ENCODE results near the gene HEXIM2. TPM values are rescaled to one million over a fixed set of nuclear protein-coding genes. Genes with fewer than 3 reads are reported as not detected.

The HEXIM2 gene
- total RNA-seq, 1 donor from 2014 or later = 5.8 TPM

DNA sequence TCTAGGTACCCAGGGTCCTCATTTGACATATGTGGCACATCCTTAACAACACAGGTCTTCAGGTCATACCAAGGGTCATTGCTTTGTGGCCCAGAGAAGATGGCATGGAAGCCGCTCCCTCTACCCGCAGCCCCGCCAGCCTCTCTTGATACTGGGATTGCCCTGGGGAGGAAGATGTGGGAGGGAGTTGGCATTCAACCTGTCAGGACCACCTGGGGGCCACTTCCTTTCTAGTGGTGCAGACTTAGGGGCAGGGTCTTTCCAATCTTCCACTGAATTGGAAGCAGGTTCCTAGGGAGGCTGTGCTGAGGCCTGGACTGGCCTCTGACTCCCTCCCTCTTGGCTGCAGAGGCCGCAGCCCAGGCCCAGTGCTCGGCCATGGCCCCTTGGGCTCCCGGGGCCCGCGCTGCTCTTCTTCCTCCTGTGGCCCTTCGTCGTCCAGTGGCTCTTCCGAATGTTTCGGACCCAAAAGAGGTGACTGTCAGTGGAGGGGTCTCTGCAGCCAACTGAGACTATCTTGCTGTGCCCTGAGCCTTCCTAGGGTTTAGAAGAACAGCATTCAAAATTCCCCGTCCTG, 18.5 kb upstream of the HEXIM2 start:
- intact Hi-C loops (cut with micrococcal nuclease) = no loop called here

DNA sequence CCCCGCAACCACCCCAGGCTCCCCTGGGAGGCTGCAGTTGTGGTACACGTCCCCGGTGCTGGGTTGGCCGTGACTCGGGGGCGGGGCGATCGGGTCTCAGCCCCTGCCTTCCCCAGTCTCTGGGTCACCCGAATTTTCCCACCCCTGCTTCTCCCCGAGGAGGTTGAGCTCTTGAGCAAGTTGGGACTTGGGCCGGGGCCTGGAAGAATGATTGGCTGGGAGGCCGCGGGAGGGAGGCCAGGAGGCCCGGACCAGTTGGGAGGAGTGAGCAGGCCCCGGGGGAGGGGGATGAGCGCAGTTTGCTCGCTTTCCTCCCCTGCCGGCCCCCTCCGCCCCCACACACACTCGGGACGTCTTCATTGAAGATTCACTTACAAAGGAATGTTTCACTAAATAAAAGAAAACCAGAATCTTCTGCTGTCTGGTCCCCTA, 17.9 kb upstream of the HEXIM2 start:
- intact Hi-C loops (cut with micrococcal nuclease) = no loop called here

DNA sequence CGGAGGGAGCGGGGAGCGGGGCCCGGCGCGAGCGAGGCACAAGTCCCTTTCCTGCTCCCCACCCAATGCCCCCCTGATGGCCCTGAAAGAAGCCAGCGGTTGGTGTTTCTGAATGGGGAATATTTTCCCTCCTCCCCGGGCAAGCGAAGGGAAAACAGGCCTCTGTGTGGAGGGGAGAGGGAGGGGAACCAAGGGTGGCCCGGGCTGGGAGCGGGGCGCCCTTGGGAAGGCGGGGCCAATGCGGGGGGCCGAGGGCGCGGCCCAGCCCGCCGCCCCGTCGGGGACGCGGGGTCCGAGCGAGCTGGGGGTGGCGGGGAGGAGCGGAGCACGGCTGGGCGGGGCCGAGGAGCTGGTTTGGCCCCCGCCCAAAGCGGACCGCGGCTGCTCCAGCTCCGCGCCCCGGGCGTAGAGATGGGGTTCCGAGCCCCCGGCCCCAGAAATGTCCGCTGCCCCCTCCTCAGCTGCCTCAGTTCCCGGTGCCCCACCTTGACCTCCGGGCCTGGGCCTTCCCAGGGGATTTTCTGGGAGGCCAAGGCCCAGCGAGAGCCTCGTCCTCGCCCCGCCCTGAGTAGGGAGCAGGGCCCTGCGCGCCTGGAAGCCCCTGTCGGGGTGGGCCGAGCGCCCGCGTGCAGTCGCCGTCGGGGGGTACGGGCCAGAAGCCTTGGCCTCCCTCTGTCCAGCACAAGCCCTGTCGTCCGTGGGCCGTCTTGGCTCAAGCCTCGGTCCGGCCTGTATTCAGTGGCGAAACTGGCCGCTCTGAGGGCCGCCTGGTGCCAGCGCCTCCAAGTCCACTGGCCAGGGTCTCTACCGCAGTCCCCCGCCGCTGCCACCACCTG, 17.3 kb upstream of the HEXIM2 start:
- intact Hi-C loops (cut with micrococcal nuclease) = loop anchor here (5.0 kb wide), 1 partner anchor 103 kb away; no protein-coding TSS in a partner anchor

DNA sequence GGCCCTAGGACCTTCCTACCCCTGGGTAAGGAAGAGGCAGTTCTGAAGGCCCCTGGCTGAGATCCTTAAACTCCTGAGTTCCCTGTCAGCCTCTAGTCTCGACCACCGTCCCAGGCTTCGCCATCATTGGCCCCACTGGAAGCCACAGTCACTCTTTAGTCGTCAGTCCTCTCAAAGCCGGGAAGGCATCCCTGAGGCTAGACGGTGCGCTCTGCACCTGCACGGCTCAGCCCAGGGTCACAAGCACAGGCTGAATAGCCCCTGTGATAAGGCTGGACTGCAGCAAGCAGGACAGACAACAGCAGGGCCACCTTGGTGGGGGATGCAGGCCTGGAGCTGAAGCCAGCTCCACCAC, 16.7 kb upstream of the HEXIM2 start:
- intact Hi-C loops (cut with micrococcal nuclease) = loop anchor here (5.0 kb wide), 1 partner anchor 102 kb away; no protein-coding TSS in a partner anchor

DNA sequence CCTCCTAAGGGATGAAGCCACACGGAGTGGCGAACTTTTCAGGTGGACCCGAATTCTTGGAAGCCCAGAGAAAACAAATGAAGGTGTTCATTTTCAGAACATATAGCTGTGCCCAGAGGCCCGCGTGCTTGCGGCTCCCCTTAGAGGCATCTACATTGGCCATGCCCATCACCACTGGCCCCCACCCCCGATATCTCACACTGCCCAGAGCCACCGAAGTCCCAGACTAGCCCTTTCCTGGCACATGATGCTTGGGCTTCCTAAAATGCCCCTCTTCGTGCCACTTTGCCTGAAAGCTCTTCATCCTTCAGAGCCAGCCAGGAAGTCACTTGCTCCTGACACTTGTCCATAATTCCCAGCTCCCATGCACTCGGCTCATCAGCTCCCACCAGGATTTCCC, 15.5 kb upstream of the HEXIM2 start:
- intact Hi-C loops (cut with micrococcal nuclease) = loop anchor here (5.0 kb wide), 1 partner anchor 101 kb away; no protein-coding TSS in a partner anchor

DNA sequence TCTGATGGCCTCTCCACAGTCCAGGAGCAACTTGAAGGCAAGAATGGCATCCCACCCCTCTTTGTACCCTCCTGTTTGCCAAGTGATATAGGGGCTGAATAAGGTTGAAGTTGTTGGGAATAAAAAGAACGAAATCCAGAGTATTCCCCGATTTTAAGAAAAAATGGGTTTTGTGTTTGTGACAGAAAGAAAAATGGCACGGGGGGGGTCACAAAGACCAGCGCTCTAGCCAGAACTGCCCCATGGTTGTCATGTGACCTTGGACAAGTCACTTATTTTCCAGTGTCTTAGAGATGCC, 15.1 kb upstream of the HEXIM2 start:
- intact Hi-C loops (cut with micrococcal nuclease) = loop anchor here (5.0 kb wide), 1 partner anchor 101 kb away; no protein-coding TSS in a partner anchor

DNA sequence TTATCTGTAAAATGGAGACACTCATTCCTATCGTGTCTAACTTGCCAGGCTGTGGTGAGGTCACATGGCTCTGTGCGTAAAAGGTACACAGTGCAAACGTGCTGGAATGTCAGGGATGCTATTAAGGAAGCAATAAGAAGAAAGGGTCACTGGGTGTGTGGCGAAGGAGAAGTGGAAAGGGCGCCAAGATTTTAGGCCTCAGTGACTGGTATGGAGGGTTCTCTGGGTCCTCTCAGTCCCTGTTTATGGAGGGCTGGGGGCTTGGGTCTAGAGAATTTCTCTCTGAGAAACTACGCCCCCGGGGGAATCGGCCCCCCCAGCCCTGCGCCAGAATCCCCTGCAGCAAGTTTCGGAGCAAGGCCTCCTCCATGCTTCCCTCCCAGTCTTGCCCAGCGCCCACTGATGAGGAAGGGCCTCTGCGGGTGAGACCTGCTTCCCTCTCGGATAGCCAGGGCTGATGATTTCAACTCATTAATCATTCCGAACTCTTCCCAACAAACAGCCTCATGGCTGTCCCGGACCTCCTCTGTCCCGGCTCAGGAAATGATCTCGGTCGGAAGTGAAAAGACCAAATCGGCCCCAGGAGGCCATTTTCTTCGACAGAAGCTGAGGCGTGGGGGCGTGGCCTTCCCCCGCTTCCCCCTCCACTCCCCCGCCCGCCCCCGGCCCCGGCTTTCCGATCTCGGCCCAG, 14.6 kb upstream of the HEXIM2 start:
- intact Hi-C loops (cut with micrococcal nuclease) = loop anchor here (5.0 kb wide), 1 partner anchor 100 kb away; no protein-coding TSS in a partner anchor

DNA sequence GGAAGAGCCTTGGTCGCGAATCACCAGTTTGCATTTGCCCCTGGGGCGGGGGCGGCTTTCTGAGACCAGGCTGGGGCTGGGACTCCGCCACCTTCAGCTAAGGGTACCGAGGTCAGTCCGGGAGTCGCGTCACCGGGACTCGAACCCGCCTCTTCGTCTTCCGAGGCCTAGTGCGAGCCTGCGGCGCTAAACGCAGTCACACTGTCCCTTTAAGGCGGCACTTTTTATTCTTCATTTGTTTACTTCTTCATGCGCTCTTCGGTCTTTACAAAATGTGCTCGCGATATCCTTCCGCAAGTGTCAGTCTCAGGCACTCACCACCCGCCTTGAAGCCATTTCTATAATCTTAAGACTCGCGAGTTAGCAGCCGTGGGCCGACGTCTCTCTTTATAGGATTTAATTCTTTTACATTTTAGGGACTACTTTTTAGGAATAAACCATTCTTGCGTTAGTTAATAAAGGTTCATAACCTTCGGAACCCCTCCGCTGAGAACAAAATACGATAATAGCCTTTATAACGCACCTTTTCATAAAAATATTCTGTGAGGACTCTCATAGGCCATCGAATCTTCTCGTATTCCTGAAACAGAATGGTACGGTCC, 14.0 kb upstream of the HEXIM2 start:
- intact Hi-C loops (cut with micrococcal nuclease) = loop anchor here (1.0 to 5.0 kb wide), 7 partner anchors 12 to 170 kb away; partner anchors contain the start of genes ACBD4, HEXIM2, MAP3K14 and NMT1

DNA sequence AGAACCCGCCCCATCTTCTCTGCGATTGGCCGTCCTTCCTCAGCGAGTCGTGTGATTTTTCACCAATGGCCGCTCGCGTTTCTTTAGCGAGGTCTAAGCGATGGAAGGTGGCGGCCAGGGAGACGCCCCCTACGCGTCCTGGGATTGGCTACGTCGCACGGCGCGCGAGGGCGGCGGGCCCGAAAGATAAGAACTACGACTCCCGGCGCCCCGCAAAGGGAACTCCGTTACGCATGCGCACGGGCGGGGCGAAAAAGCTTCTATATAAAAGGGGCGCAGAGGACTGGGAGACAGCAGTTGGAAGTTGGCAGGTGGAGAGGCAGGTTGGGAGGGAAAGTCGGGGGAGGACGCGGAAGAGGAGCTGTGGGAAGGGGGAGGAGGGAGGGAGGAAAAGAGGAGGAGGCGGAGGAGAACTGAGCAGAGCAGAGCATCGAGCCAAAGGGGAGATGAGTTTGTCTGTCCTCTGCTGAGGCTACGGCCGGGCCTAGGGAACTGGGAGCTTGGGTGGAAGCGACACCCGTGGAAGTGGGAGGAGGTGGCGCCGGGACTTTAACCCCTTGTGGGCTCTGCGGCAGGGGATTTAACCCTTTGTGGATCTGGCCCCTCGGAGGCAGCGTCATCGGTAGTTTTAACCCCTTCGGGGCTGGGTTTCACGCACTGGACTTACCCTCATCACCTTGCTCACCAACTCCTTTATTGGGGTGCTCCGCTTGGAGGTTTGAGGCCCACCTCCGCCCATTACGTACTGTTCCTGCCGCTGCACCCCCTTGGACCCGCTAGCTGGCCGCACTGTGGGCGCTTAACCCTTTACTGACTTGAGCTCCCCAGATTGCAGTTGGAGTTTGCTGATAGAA, 13.3 kb upstream of the HEXIM2 start, which contains the start of gene HEXIM1:
Gene HEXIM1 (plus strand): TSS at position 293 of the 854 bp plus-strand sequence. CDS start 716 bp downstream, outside the sequence.
- intact Hi-C loops (cut with micrococcal nuclease) = loop anchor here (1.0 to 5.0 kb wide), 7 partner anchors 13 to 169 kb away; partner anchors contain the start of genes ACBD4, HEXIM2, MAP3K14 and NMT1

DNA sequence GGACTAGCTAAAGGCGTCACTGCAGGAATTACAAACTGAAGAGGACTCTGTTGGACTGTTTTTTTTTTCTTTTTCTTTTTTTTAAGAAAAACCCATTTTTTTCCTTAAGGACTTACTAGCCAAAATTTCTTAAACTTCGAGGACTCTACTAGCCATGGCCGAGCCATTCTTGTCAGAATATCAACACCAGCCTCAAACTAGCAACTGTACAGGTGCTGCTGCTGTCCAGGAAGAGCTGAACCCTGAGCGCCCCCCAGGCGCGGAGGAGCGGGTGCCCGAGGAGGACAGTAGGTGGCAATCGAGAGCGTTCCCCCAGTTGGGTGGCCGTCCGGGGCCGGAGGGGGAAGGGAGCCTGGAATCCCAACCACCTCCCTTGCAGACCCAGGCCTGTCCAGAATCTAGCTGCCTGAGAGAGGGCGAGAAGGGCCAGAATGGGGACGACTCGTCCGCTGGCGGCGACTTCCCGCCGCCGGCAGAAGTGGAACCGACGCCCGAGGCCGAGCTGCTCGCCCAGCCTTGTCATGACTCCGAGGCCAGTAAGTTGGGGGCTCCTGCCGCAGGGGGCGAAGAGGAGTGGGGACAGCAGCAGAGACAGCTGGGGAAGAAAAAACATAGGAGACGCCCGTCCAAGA, 12.5 kb upstream of the HEXIM2 start:
- intact Hi-C loops (cut with micrococcal nuclease) = loop anchor here (2.0 to 5.0 kb wide), 2 partner anchors 24 to 98 kb away; no protein-coding TSS in a partner anchor

DNA sequence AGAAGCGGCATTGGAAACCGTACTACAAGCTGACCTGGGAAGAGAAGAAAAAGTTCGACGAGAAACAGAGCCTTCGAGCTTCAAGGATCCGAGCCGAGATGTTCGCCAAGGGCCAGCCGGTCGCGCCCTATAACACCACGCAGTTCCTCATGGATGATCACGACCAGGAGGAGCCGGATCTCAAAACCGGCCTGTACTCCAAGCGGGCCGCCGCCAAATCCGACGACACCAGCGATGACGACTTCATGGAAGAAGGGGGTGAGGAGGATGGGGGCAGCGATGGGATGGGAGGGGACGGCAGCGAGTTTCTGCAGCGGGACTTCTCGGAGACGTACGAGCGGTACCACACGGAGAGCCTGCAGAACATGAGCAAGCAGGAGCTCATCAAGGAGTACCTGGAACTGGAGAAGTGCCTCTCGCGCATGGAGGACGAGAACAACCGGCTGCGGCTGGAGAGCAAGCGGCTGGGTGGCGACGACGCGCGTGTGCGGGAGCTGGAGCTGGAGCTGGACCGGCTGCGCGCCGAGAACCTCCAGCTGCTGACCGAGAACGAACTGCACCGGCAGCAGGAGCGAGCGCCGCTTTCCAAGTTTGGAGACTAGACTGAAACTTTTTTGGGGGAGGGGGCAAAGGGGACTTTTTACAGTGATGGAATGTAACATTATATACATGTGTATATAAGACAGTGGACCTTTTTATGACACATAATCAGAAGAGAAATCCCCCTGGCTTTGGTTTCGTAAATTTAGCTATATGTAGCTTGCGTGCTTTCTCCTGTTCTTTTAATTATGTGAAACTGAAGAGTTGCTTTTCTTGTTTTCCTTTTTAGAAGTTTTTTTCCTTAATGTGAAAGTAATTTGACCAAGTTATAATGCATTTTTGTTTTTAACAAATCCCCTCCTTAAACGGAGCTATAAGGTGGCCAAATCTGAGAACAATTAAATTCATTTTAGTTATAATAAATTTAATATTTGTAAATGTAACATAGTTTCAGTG, 11.7 kb upstream of the HEXIM2 start:
- intact Hi-C loops (cut with micrococcal nuclease) = loop anchor here (2.0 to 5.0 kb wide), 3 partner anchors 23 to 97 kb away; no protein-coding TSS in a partner anchor

DNA sequence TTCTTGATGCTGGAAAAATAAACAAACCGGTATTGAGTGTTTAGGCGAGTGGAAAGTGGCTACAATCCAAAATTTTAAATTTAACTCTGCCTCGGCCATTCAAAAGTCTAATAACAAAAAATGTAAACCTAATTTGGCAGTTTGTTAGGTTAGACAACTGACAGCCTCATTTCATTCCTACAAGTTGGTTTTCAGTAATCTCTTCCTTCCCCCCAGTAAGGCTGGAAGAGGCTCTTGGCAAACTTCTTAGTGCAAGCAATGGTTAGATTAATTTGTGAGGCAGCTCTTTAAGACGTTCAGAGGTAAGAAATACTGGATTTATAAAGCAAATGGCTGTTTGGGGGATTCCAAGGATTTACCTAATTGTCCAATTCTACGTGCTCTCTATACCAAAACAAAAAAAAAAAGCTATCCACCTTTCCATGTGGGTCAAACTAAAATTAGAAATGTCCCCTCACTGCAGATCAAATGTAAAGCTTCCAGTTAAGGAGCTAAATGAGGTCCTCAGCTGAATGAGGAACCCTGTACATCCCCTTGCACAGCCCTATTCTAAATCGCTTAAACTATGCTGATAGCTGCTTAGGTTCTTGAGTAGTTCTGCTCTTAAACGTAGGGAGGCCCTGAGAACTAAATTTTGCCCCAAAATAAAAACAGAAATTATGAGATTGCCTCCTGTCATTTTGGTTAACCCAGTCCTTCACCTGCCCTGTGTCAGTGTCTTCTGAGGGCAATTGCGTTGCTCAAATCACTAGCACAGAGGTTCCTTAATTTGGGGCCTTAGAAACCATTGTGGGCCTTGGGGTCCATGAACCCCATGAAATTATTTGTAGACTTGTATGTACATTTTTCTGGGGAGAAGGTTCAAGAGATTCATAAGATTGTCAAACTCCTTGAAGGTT, 10.5 kb upstream of the HEXIM2 start:
- intact Hi-C loops (cut with micrococcal nuclease) = loop anchor here (5.0 kb wide), 1 partner anchor 46 kb away; no protein-coding TSS in a partner anchor

DNA sequence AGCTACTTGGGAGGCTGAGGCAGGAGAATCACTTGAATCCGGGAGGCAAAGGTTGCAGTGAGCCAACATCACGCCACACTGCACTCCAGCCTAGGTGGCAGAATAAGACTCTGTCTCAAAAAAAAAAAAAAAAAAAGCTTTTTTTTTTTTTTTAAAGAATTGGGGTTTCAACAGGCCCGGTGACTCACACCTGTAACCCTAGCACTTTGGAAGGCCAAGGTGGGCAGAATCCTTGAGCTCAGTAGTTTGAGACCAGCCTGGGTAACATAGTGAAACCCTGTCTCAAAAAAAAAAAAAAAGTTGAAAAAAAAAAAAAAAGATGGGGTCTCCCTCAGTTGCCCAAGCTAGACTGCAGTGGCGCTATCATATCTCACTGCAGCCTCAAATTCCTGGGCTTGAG, 6.6 kb upstream of the HEXIM2 start:
- intact Hi-C loops (cut with micrococcal nuclease) = no loop called here

DNA sequence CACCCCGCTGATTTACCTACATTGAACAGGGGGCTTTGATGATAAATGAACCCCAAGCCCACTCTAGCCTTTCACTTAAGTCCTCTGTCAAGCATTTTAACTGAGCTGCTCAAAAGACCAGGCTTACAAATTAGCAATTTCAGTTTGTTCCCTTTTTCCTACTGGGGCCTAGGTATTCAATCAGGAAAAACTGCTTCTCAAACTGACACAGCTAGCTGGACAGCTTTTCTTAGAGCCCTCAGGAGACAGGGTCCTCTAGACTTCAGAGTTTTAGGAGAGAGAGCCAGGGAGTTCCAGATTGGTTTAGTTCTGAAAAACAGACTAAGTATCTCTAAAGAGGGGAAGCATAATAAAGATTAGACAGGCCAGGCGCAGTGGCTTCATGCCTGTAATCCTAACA, 6.2 kb upstream of the HEXIM2 start:
- intact Hi-C loops (cut with micrococcal nuclease) = no loop called here

DNA sequence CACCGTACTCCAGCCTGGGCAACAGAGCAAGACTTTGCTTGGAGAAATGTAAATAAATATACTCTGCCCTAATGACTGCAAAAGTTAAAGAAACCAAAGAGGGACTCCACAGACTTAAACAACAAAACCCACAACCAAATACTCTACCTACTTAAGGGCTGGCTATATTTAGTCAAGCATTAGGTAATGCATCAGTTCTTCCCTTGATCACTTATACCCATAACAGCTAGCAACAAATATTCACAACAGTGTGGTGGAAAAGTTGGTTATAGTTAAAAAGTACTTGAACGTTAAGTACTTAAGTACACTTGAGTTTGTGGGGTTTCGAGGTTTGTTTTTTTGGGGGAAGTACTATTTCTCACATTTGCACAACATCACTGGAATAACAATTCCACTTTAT, 5.4 kb upstream of the HEXIM2 start:
- intact Hi-C loops (cut with micrococcal nuclease) = no loop called here

DNA sequence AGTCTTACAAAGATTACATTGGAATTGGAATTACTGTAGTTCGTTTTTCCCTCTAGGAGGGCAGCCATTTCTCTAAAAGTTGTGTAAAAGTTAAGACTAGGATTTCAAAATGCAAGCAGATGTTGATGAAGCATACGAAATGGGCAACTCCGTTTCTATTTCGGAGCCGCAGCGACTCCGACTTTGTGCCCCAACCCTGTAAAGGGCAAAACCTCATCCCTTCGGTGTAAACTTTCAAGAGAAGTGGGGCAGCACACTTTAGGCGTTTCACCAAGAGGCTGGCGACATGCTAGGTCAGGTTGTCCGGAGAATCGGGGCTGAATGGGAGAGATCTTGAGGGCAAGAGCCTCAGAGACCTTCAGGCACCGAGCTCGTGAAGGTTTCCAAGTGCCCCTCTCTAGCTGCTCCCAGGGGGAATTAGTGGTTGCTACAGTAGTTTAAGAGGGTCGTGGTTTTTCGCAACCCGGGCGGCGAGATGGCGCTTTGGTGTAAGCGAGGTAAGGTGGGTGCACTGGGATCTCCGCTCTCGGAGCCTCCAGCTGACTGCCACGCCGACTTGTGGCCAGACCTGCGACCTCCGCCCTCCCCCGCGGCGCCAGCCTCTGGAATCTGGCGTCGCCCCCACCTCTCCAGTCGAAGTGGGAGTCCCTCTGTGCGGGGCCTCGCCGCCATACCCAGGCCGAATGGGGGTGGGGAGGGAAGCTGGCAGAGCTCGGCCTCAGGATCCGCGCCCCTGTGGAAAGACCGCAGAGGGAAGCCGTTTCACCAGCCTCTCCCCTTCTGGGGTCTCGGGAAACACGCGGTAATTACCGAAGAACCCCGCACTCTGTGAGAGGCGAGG, 1.0 kb upstream of the HEXIM2 start:
- intact Hi-C loops (cut with micrococcal nuclease) = loop anchor here (1.0 to 2.0 kb wide), 7 partner anchors 12 to 156 kb away; partner anchors contain the start of genes ACBD4, HEXIM1, MAP3K14 and NMT1
